ENCODE data around the gene OR13A1. TPM values are rescaled to one million over a fixed set of nuclear protein-coding genes. Genes with fewer than 3 reads are reported as not detected.
A peak's percentile ranks its signal among the peaks of the same experiment; 100 is the strongest.

The OR13A1 gene
- total RNA-seq, 1 experiment from 2014 or later: 0.15 TPM

DNA sequence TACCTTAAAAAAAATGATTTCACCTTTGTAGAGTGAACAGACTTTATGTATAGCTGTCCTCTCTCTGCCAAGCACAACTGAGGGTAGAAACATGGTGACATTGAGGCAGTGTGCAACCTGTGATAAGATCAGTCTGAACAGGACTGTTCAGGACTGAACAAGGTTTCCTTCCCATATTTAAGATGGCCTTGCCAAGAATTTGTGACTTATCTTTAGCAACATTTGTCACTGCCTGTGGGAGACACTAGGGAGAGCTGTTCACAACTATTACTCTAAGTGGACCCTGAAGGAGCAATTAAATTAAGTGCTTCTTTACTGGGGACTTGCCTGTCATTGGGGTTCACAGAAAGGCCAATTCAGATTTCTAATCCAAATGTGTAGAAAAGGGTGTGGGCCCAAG is 6.7 kb downstream of the OR13A1 start:
- CTCF ChIA-PET: interaction anchor here (0.7 to 1.9 kb wide), 3 partner anchors 16 to 134 kb away, joined by 3 to 6 read pairs (median 3); no protein-coding TSS in a partner anchor
- peaks cover 18% of the 10 kb centered on the region for H3K9me3 Mint-ChIP-seq
- H3K36me3 Mint-ChIP-seq: no peaks in the 10 kb centered on the region
- H3K4me3 Mint-ChIP-seq: no peak overlapping the region
- POLR2A ChIA-PET: no interaction called here
- H3K27ac Mint-ChIP-seq: no peak overlapping the region
- peaks cover 25% of the 10 kb centered on the region for H3K4me1 Mint-ChIP-seq
- TF ChIP-seq EMX1 (CRISPR knock-in tag; IDR thresholded peaks at IDR 0.05) (no peak), NR2C2 (CRISPR knock-in tag; IDR thresholded peaks at IDR 0.05) (no peak), HMGXB4 (CRISPR knock-in tag; IDR thresholded peaks at IDR 0.05) (no peak), CREB1 (CRISPR knock-in tag; IDR thresholded peaks at IDR 0.05) (no peak), ZNF232 (CRISPR knock-in tag; IDR thresholded peaks at IDR 0.05) (no peak), SMAD3 (CRISPR knock-in tag; IDR thresholded peaks at IDR 0.05; ENCODE audit: borderline replicate concordance) (no peak), MXD4 (CRISPR knock-in tag; IDR thresholded peaks at IDR 0.05; ENCODE audit: borderline replicate concordance) (no peak), ZBTB21 (CRISPR knock-in tag; IDR thresholded peaks at IDR 0.05; ENCODE audit: borderline replicate concordance) (no peak), PREB (CRISPR knock-in tag; IDR thresholded peaks at IDR 0.05; ENCODE audit: borderline replicate concordance) (no peak), ZNF263 (CRISPR knock-in tag; IDR thresholded peaks at IDR 0.05; ENCODE audit: low read depth) (no peak), ZNF121 (CRISPR knock-in tag; IDR thresholded peaks at IDR 0.05) (no peak), USF2 (CRISPR knock-in tag; IDR thresholded peaks at IDR 0.05) (no peak), USF1 (CRISPR knock-in tag; IDR thresholded peaks at IDR 0.05) (no peak), NR3C1 (CRISPR knock-in tag; conservative IDR thresholded peaks at IDR 0.05; ENCODE audit: low read depth) (no peak), NFE2L1 (CRISPR knock-in tag; IDR thresholded peaks at IDR 0.05) (no peak)
- TF ChIP-seq, protein P1, sequence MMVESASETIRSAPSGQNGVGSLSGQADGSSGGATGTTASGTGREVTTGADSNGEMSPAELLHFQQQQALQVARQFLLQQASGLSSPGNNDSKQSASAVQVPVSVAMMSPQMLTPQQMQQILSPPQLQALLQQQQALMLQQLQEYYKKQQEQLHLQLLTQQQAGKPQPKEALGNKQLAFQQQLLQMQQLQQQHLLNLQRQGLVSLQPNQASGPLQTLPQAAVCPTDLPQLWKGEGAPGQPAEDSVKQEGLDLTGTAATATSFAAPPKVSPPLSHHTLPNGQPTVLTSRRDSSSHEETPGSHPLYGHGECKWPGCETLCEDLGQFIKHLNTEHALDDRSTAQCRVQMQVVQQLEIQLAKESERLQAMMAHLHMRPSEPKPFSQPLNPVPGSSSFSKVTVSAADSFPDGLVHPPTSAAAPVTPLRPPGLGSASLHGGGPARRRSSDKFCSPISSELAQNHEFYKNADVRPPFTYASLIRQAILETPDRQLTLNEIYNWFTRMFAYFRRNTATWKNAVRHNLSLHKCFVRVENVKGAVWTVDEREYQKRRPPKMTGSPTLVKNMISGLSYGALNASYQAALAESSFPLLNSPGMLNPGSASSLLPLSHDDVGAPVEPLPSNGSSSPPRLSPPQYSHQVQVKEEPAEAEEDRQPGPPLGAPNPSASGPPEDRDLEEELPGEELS (CRISPR knock-in tag; IDR thresholded peaks at IDR 0.05): no peak
- TF ChIP-seq, protein P2, sequence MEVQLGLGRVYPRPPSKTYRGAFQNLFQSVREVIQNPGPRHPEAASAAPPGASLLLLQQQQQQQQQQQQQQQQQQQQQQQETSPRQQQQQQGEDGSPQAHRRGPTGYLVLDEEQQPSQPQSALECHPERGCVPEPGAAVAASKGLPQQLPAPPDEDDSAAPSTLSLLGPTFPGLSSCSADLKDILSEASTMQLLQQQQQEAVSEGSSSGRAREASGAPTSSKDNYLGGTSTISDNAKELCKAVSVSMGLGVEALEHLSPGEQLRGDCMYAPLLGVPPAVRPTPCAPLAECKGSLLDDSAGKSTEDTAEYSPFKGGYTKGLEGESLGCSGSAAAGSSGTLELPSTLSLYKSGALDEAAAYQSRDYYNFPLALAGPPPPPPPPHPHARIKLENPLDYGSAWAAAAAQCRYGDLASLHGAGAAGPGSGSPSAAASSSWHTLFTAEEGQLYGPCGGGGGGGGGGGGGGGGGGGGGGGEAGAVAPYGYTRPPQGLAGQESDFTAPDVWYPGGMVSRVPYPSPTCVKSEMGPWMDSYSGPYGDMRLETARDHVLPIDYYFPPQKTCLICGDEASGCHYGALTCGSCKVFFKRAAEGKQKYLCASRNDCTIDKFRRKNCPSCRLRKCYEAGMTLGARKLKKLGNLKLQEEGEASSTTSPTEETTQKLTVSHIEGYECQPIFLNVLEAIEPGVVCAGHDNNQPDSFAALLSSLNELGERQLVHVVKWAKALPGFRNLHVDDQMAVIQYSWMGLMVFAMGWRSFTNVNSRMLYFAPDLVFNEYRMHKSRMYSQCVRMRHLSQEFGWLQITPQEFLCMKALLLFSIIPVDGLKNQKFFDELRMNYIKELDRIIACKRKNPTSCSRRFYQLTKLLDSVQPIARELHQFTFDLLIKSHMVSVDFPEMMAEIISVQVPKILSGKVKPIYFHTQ (CRISPR knock-in tag; IDR thresholded peaks at IDR 0.05): no peak
- TF ChIP-seq, protein P3, sequence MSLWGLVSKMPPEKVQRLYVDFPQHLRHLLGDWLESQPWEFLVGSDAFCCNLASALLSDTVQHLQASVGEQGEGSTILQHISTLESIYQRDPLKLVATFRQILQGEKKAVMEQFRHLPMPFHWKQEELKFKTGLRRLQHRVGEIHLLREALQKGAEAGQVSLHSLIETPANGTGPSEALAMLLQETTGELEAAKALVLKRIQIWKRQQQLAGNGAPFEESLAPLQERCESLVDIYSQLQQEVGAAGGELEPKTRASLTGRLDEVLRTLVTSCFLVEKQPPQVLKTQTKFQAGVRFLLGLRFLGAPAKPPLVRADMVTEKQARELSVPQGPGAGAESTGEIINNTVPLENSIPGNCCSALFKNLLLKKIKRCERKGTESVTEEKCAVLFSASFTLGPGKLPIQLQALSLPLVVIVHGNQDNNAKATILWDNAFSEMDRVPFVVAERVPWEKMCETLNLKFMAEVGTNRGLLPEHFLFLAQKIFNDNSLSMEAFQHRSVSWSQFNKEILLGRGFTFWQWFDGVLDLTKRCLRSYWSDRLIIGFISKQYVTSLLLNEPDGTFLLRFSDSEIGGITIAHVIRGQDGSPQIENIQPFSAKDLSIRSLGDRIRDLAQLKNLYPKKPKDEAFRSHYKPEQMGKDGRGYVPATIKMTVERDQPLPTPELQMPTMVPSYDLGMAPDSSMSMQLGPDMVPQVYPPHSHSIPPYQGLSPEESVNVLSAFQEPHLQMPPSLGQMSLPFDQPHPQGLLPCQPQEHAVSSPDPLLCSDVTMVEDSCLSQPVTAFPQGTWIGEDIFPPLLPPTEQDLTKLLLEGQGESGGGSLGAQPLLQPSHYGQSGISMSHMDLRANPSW (CRISPR knock-in tag; conservative IDR thresholded peaks at IDR 0.05; ENCODE audit: low read depth): no peak
- no peaks in the 10 kb centered on the region; the same call in 1 of the 2 replicates for H3K27me3 Mint-ChIP-seq (ENCODE audit: low read depth)
- ATAC-seq: peak; percentile 48; the same call in 1 of the 2 replicates
- no peak for DNase-seq (ENCODE audit: low spot score)
